WTC11 (cell line): ENCODE measurements around the gene MTMR10. TPM values are rescaled to one million over a fixed set of nuclear protein-coding genes. Genes with fewer than 3 reads are reported as not detected.

Source experiments
- ATAC-seq: fragments of 200-7000 bp; cut with Tn5 transposase; 2 replicates; pipeline ENCODE4 v1.10.0; 2021; ENCODE audit warnings: mild to moderate bottlenecking, moderate library complexity
- CTCF ChIA-PET: fragments of 300-600 bp; sonication (Branson Sonifier 250); formaldehyde crosslinking; loops from one replicate; lab custom pipeline; 2021; ENCODE audit warnings: antibody characterized with exemption; lab: Charles Lee
- POLR2A ChIA-PET: fragments of 350-600 bp; sonication (Branson Sonifier 250); formaldehyde crosslinking; loops from one replicate; lab custom pipeline; 2021; ENCODE audit warnings: antibody characterized with exemption; lab: Charles Lee
- DNase-seq: peaks from one replicate; pipeline ENCODE4 v3.0.0; 2021; ENCODE audit warnings: low spot score
- H3K27ac Mint-ChIP-seq: 2 replicates; pipeline ENCODE4 v1.8.0; 2021; ENCODE audit warnings: mixed read lengths
- H3K27me3 Mint-ChIP-seq: 2 replicates; pipeline ENCODE4 v1.8.0; 2021; ENCODE audit warnings: low read depth, mild to moderate bottlenecking, moderate library complexity, mixed read lengths
- H3K36me3 Mint-ChIP-seq: 2 replicates; pipeline ENCODE4 v1.8.0; 2021; ENCODE audit warnings: mixed read lengths
- H3K4me1 Mint-ChIP-seq: 2 replicates; pipeline ENCODE4 v1.8.0; 2022; ENCODE audit warnings: mixed read lengths
- H3K4me3 Mint-ChIP-seq: 2 replicates; pipeline ENCODE4 v1.8.0; 2021; ENCODE audit warnings: mild to moderate bottlenecking, moderate library complexity, mixed read lengths
- H3K9me3 Mint-ChIP-seq: 2 replicates; pipeline ENCODE4 v1.8.0; 2021; ENCODE audit warnings: mixed read lengths
- CTCF ChIP-seq: fragments of 200-600 bp; IDR thresholded peaks from 2 replicates; pipeline ENCODE4 v1.8.0; 2022; ENCODE audit warnings: antibody characterized with exemption
- EMX1 ChIP-seq: fragments of 250-450 bp; sonication (Bioruptor Pico); IDR thresholded peaks from 2 replicates; pipeline ENCODE4 v1.8.0; 2021; ENCODE audit warnings: mild to moderate bottlenecking
- ESRRA ChIP-seq: sonication (generic); formaldehyde crosslinking; IDR thresholded peaks from 2 replicates; pipeline ENCODE4 v1.8.1; 2022; ENCODE audit warnings: mild to moderate bottlenecking, missing genetic modification reagents, borderline replicate concordance
- FOXK1 ChIP-seq: sonication (generic); formaldehyde crosslinking; IDR thresholded peaks from 2 replicates; pipeline ENCODE4 v1.8.0; 2022; ENCODE audit warnings: mild to moderate bottlenecking, moderate library complexity, missing genetic modification reagents
- JUN ChIP-seq: sonication (generic); formaldehyde crosslinking; IDR thresholded peaks from 2 replicates; pipeline ENCODE4 v1.8.0; 2023; ENCODE audit warnings: mild to moderate bottlenecking, missing genetic modification reagents
- NR2C2 ChIP-seq: sonication (generic); formaldehyde crosslinking; IDR thresholded peaks from 2 replicates; pipeline ENCODE4 v1.8.0; 2022; ENCODE audit warnings: mild to moderate bottlenecking, missing genetic modification reagents
- PREB ChIP-seq: sonication (generic); formaldehyde crosslinking; IDR thresholded peaks from 2 replicates; pipeline ENCODE4 v1.8.1; 2022; ENCODE audit warnings: mild to moderate bottlenecking, missing genetic modification reagents, moderate library complexity, borderline replicate concordance
- PRRX2 ChIP-seq: fragments of 250-450 bp; sonication (Bioruptor Pico); IDR thresholded peaks from 2 replicates; pipeline ENCODE4 v1.8.0; 2021; ENCODE audit warnings: mild to moderate bottlenecking
- RORB ChIP-seq: fragments of 250-450 bp; sonication (Bioruptor Pico); IDR thresholded peaks from 2 replicates; pipeline ENCODE4 v1.9.0; 2021; ENCODE audit warnings: mild to moderate bottlenecking
- SMAD3 ChIP-seq: sonication (generic); formaldehyde crosslinking; IDR thresholded peaks from 2 replicates; pipeline ENCODE4 v1.8.0; 2022; ENCODE audit warnings: missing genetic modification reagents, mild to moderate bottlenecking, borderline replicate concordance
- SMAD4 ChIP-seq: sonication (generic); formaldehyde crosslinking; IDR thresholded peaks from 2 replicates; pipeline ENCODE4 v1.8.0; 2022; ENCODE audit warnings: mild to moderate bottlenecking, missing genetic modification reagents
- TEAD1 ChIP-seq: sonication (generic); formaldehyde crosslinking; IDR thresholded peaks from 2 replicates; pipeline ENCODE4 v1.8.0; 2022; ENCODE audit warnings: mild to moderate bottlenecking, missing genetic modification reagents
- ZBTB21 ChIP-seq: sonication (generic); formaldehyde crosslinking; IDR thresholded peaks from 2 replicates; pipeline ENCODE4 v1.8.1; 2023; ENCODE audit warnings: mild to moderate bottlenecking, missing genetic modification reagents, borderline replicate concordance
- ZMAT4 ChIP-seq: fragments of 250-450 bp; sonication (Bioruptor Pico); IDR thresholded peaks from 2 replicates; pipeline ENCODE4 v1.9.0; 2021; ENCODE audit warnings: mild to moderate bottlenecking
- ZNF121 ChIP-seq: sonication (generic); formaldehyde crosslinking; IDR thresholded peaks from 2 replicates; pipeline ENCODE4 v1.8.0; 2023; ENCODE audit warnings: missing genetic modification reagents
- ZNF281 ChIP-seq: sonication (generic); formaldehyde crosslinking; IDR thresholded peaks from 2 replicates; pipeline ENCODE4 v1.8.0; 2023; ENCODE audit warnings: mild to moderate bottlenecking, missing genetic modification reagents
- ZNF317 ChIP-seq: sonication (generic); formaldehyde crosslinking; IDR thresholded peaks from 2 replicates; pipeline ENCODE4 v1.8.1; 2023; ENCODE audit warnings: low read depth, mild to moderate bottlenecking, moderate library complexity, missing genetic modification reagents, borderline replicate concordance
- ZNF396 ChIP-seq: fragments of 250-450 bp; sonication (Bioruptor Pico); IDR thresholded peaks from 2 replicates; pipeline ENCODE4 v1.8.0; 2021; ENCODE audit warnings: mild to moderate bottlenecking, moderate library complexity, borderline replicate concordance
- ZNF416 ChIP-seq: fragments of 250-450 bp; sonication (Bioruptor Pico); IDR thresholded peaks from 2 replicates; pipeline ENCODE4 v1.9.0; 2021; ENCODE audit warnings: mild to moderate bottlenecking, inconsistent platforms
- ZSCAN18 ChIP-seq: fragments of 250-450 bp; sonication (Bioruptor Pico); IDR thresholded peaks from 2 replicates; pipeline ENCODE4 v2.1.2; 2022; ENCODE audit warnings: mild to moderate bottlenecking, moderate library complexity
- total RNA-seq: library from RNA; stranded (reverse); gene quantifications from 3 replicates; pipeline ENCODE4 v1.2.3, GENCODE V29; 2021

Gene MTMR10
- total RNA-seq, 1 experiment from 2014 or later: 15.9 TPM

GRCh38 chr15:30962659-30963058, 28.8 kb downstream of the MTMR10 start (continued):
- no peak for TF ChIP-seq ZNF317 (CRISPR knock-in tag)

- H3K27me3 Mint-ChIP-seq: no peaks in the 10 kb centered on the region
- H3K36me3 Mint-ChIP-seq: peaks cover 23% of the 10 kb centered on the region
- peak overlapping the region; percentile 70; the same call in 1 of the 2 replicates for H3K27ac Mint-ChIP-seq
- H3K4me3 Mint-ChIP-seq: no peak overlapping the region
- peaks cover 12% of the 10 kb centered on the region for H3K4me1 Mint-ChIP-seq
- DNase-seq (no peak), ATAC-seq (no peak)
- no peak for TF ChIP-seq ESRRA (CRISPR knock-in tag)
- no peak for TF ChIP-seq ZNF317 (CRISPR knock-in tag)
- TF ChIP-seq ZNF396 (CRISPR knock-in tag): no peak
- TF ChIP-seq ZBTB21 (CRISPR knock-in tag): no peak
- TF ChIP-seq PRRX2: no peak
- no peak for TF ChIP-seq ZNF281
- TF ChIP-seq FOXK1 (CRISPR knock-in tag): no peak
- no peak for TF ChIP-seq ZNF121
- TF ChIP-seq CTCF: no peak
- TF ChIP-seq ZMAT4 (CRISPR knock-in tag): no peak
- no peak for TF ChIP-seq SMAD3
- TF ChIP-seq SMAD4 (CRISPR knock-in tag): no peak
- TF ChIP-seq NR2C2 (CRISPR knock-in tag): no peak
- no peak for TF ChIP-seq JUN
- TF ChIP-seq ZSCAN18 (CRISPR knock-in tag): no peak
- TF ChIP-seq EMX1 (CRISPR knock-in tag): no peak
- TF ChIP-seq ZNF416: no peak
- H3K9me3 Mint-ChIP-seq: no peaks in the 10 kb centered on the region
- ChIA-PET CTCF (interaction anchor here (0.6 to 2.5 kb wide), 3 partner anchors 29 to 167 kb away, joined by 3 to 13 read pairs (median 3); partner anchors contain the start of gene MTMR10), POLR2A (no interaction called here)
Measured at GRCh38 chr15:30962079-30962478, 29.3 kb downstream of the MTMR10 start.

GRCh38 chr15:30958219-30958618, 33.2 kb downstream of the MTMR10 start:
- CTCF ChIA-PET: no interaction called here
- peaks cover 6% of the 10 kb centered on the region for H3K4me1 Mint-ChIP-seq
- ATAC-seq: no peak
- no peaks in the 10 kb centered on the region for H3K9me3 Mint-ChIP-seq
- POLR2A ChIA-PET: no interaction called here
- no peaks in the 10 kb centered on the region for H3K27me3 Mint-ChIP-seq
- DNase-seq: no peak
- TF ChIP-seq RORB (no peak), TEAD1 (CRISPR knock-in tag) (no peak), PREB (CRISPR knock-in tag) (no peak)
- no peak overlapping the region for H3K27ac Mint-ChIP-seq
- H3K36me3 Mint-ChIP-seq: peaks cover 41% of the 10 kb centered on the region
- H3K4me3 Mint-ChIP-seq: no peak overlapping the region
